ENCODE measurements around the gene AXIN1.
"Not testable (repeated sequence)": the region's sequence is repeated elsewhere in the genome, so short reads cannot be mapped to it uniquely, and the experiment has no call there.

GRCh38 chr16:334164-334832 lies 18.2 kb downstream of the AXIN1 start:
- not testable (repeated sequence) for TF ChIP-seq POLR2A, CTCF (IDR thresholded peaks at IDR 0.05)
